SK-N-SH (cell line): Measurements from ENCODE around the gene USP19.

Experiments
- CTCF ChIP-seq: fragments of 200-600 bp; sonication (generic); IDR thresholded peaks from 2 replicates; pipeline ENCODE4 v1.6.1; 2017; ENCODE audit warnings: antibody characterized with exemption, mild to moderate bottlenecking, moderate library complexity
- POLR2AphosphoS5 ChIP-seq: IDR thresholded peaks from 2 replicates; pipeline ENCODE4 v1.6.1; 2012; ENCODE audit warnings: low read depth, low read length
- RXRA ChIP-seq: IDR thresholded peaks from 2 replicates; pipeline ENCODE4 v1.4.0; 2012; ENCODE audit warnings: low read depth, mild to moderate bottlenecking, borderline replicate concordance
- SIN3A ChIP-seq: IDR thresholded peaks from 2 replicates; pipeline ENCODE4 v1.6.1; 2012; ENCODE audit warnings: low read depth, mild to moderate bottlenecking, low read length, moderate library complexity, borderline replicate concordance
- USF2 ChIP-seq: fragments of 150-350 bp; IDR thresholded peaks from 2 replicates; pipeline ENCODE4 v1.6.1; 2017; ENCODE audit warnings: antibody characterized with exemption, low read length, low read depth, borderline replicate concordance

GRCh38 chr3:49151610-49152009 lies 31.0 kb upstream of the USP19 start:
- TF ChIP-seq SIN3A (no peak), POLR2AphosphoS5 (no peak), CTCF (no peak), RXRA (no peak), USF2 (no peak)
